ENCODE data around the gene GRM8. TPM values are rescaled to one million over a fixed set of nuclear protein-coding genes. Genes with fewer than 3 reads are reported as not detected.

The GRM8 gene
- total RNA-seq, 2 experiments from 2014 or later: not detected

GRCh38 chr7:126608339-126608776, 644.4 kb downstream of the GRM8 start:
- DNase-seq (no peak), ATAC-seq (no peak)
- Mint-ChIP-seq H3K4me3 (no peak overlapping the region), H3K27ac (no peak overlapping the region), H3K27me3 (no peaks in the 10 kb centered on the region), H3K9me3 (ENCODE audit: low read depth) (no peaks in the 10 kb centered on the region), H3K4me1 (no peaks in the 10 kb centered on the region), H3K36me3 (ENCODE audit: low read depth) (no peaks in the 10 kb centered on the region)
- ChIA-PET POLR2A (no interaction called here), CTCF (no interaction called here)
- intact Hi-C loops (cut with DNase I, micrococcal nuclease): no loop called here

- H3K9me3 Mint-ChIP-seq (ENCODE audit: low read depth): no peaks in the 10 kb centered on the region
- CTCF ChIA-PET: interaction anchor here (1.0 kb wide), 1 partner anchor 8 kb away, joined by 3 read pairs; no protein-coding TSS in a partner anchor
- intact Hi-C loops (cut with DNase I, micrococcal nuclease): no loop called here
- no peak overlapping the region for H3K4me3 Mint-ChIP-seq
- no peak for DNase-seq
- ATAC-seq: no peak
- POLR2A ChIA-PET: no interaction called here
- no peaks in the 10 kb centered on the region for H3K27me3 Mint-ChIP-seq
- no peaks in the 10 kb centered on the region for H3K4me1 Mint-ChIP-seq
- no peak overlapping the region for H3K27ac Mint-ChIP-seq
- no peaks in the 10 kb centered on the region for H3K36me3 Mint-ChIP-seq (ENCODE audit: low read depth)
These were observed 646.4 kb downstream of the GRM8 start for GRCh38 chr7:126606331-126606730.

- H3K27ac Mint-ChIP-seq: no peak overlapping the region
- no peak for ATAC-seq
- POLR2A ChIA-PET: no interaction called here
- no peak overlapping the region for H3K4me3 Mint-ChIP-seq
- no peaks in the 10 kb centered on the region for H3K9me3 Mint-ChIP-seq (ENCODE audit: low read depth)
- intact Hi-C loops (cut with DNase I, micrococcal nuclease): no loop called here
- H3K27me3 Mint-ChIP-seq: no peaks in the 10 kb centered on the region
- H3K4me1 Mint-ChIP-seq: no peaks in the 10 kb centered on the region
- CTCF ChIA-PET: no interaction called here
- DNase-seq: no peak
- H3K36me3 Mint-ChIP-seq (ENCODE audit: low read depth): no peaks in the 10 kb centered on the region
These were observed 647.2 kb downstream of the GRM8 start for GRCh38 chr7:126605553-126605952.

- POLR2A ChIA-PET: no interaction called here
- Mint-ChIP-seq H3K36me3 (ENCODE audit: low read depth) (no peaks in the 10 kb centered on the region), H3K4me1 (no peaks in the 10 kb centered on the region), H3K9me3 (ENCODE audit: low read depth) (no peaks in the 10 kb centered on the region), H3K4me3 (no peak overlapping the region), H3K27me3 (no peaks in the 10 kb centered on the region), H3K27ac (no peak overlapping the region)
- no peak for ATAC-seq
- CTCF ChIA-PET: no interaction called here
- DNase-seq: no peak
- intact Hi-C loops (cut with DNase I, micrococcal nuclease): no loop called here
These were observed 647.7 kb downstream of the GRM8 start for GRCh38 chr7:126605056-126605455.

GRCh38 chr7:126589068-126589684, 663.6 kb downstream of the GRM8 start:
- Mint-ChIP-seq H3K27me3 (no peaks in the 10 kb centered on the region), H3K27ac (no peak overlapping the region), H3K4me3 (no peak overlapping the region), H3K36me3 (ENCODE audit: low read depth) (no peaks in the 10 kb centered on the region), H3K9me3 (ENCODE audit: low read depth) (peaks cover 7% of the 10 kb centered on the region), H3K4me1 (no peaks in the 10 kb centered on the region)
- CTCF ChIA-PET: no interaction called here
- POLR2A ChIA-PET: no interaction called here
- intact Hi-C loops (cut with DNase I, micrococcal nuclease): no loop called here
- DNase-seq: no peak
- no peak for ATAC-seq

GRCh38 chr7:126578338-126578737, 674.4 kb downstream of the GRM8 start:
- Mint-ChIP-seq H3K4me3 (no peak overlapping the region), H3K9me3 (ENCODE audit: low read depth) (no peaks in the 10 kb centered on the region), H3K4me1 (no peaks in the 10 kb centered on the region), H3K27me3 (no peaks in the 10 kb centered on the region), H3K36me3 (ENCODE audit: low read depth) (no peaks in the 10 kb centered on the region), H3K27ac (no peak overlapping the region)
- ATAC-seq: no peak
- POLR2A ChIA-PET: no interaction called here
- CTCF ChIA-PET: no interaction called here
- no peak for DNase-seq
- intact Hi-C loops (cut with DNase I, micrococcal nuclease): no loop called here

GRCh38 chr7:126574276-126575250, 678.2 kb downstream of the GRM8 start:
- ChIA-PET CTCF (no interaction called here), POLR2A (no interaction called here)
- H3K4me3 Mint-ChIP-seq: no peak overlapping the region
- intact Hi-C loops (cut with DNase I, micrococcal nuclease): no loop called here
- H3K9me3 Mint-ChIP-seq (ENCODE audit: low read depth): no peaks in the 10 kb centered on the region
- DNase-seq: no peak
- no peak for ATAC-seq
- no peaks in the 10 kb centered on the region for H3K36me3 Mint-ChIP-seq (ENCODE audit: low read depth)
- no peaks in the 10 kb centered on the region for H3K27me3 Mint-ChIP-seq
- H3K4me1 Mint-ChIP-seq: no peaks in the 10 kb centered on the region
- no peak overlapping the region for H3K27ac Mint-ChIP-seq

GRCh38 chr7:126570845-126571244, 681.9 kb downstream of the GRM8 start:
- intact Hi-C loops (cut with DNase I, micrococcal nuclease): no loop called here
- Mint-ChIP-seq H3K36me3 (ENCODE audit: low read depth) (no peaks in the 10 kb centered on the region), H3K27ac (no peak overlapping the region), H3K9me3 (ENCODE audit: low read depth) (no peaks in the 10 kb centered on the region), H3K27me3 (no peaks in the 10 kb centered on the region), H3K4me3 (no peak overlapping the region), H3K4me1 (no peaks in the 10 kb centered on the region)
- ATAC-seq: no peak
- ChIA-PET CTCF (no interaction called here), POLR2A (no interaction called here)
- no peak for DNase-seq

- H3K27me3 Mint-ChIP-seq: no peaks in the 10 kb centered on the region
- POLR2A ChIA-PET: no interaction called here
- DNase-seq (no peak), ATAC-seq (no peak)
- no peaks in the 10 kb centered on the region for H3K4me1 Mint-ChIP-seq
- intact Hi-C loops (cut with DNase I, micrococcal nuclease): no loop called here
- no peak overlapping the region for H3K27ac Mint-ChIP-seq
- no peaks in the 10 kb centered on the region for H3K9me3 Mint-ChIP-seq (ENCODE audit: low read depth)
- CTCF ChIA-PET: no interaction called here
- no peak overlapping the region for H3K4me3 Mint-ChIP-seq
- no peaks in the 10 kb centered on the region for H3K36me3 Mint-ChIP-seq (ENCODE audit: low read depth)
These were observed 683.3 kb downstream of the GRM8 start for GRCh38 chr7:126569402-126569801.

GRCh38 chr7:126557271-126557670, 695.5 kb downstream of the GRM8 start:
- POLR2A ChIA-PET: no interaction called here
- H3K9me3 Mint-ChIP-seq (ENCODE audit: low read depth): no peaks in the 10 kb centered on the region
- no peaks in the 10 kb centered on the region for H3K4me1 Mint-ChIP-seq
- DNase-seq: no peak
- no peaks in the 10 kb centered on the region for H3K27me3 Mint-ChIP-seq
- CTCF ChIA-PET: no interaction called here
- no peak overlapping the region for H3K4me3 Mint-ChIP-seq
- intact Hi-C loops (cut with DNase I, micrococcal nuclease): no loop called here
- H3K27ac Mint-ChIP-seq: no peak overlapping the region
- no peaks in the 10 kb centered on the region for H3K36me3 Mint-ChIP-seq (ENCODE audit: low read depth)
- no peak for ATAC-seq

GRCh38 chr7:126541406-126541805, 711.3 kb downstream of the GRM8 start:
- ATAC-seq: no peak
- no peak for DNase-seq
- Mint-ChIP-seq H3K4me3 (no peak overlapping the region), H3K27ac (no peak overlapping the region), H3K36me3 (ENCODE audit: low read depth) (no peaks in the 10 kb centered on the region), H3K9me3 (ENCODE audit: low read depth) (peaks cover 2% of the 10 kb centered on the region), H3K4me1 (no peaks in the 10 kb centered on the region), H3K27me3 (no peaks in the 10 kb centered on the region)
- intact Hi-C loops (cut with DNase I, micrococcal nuclease): no loop called here
- ChIA-PET CTCF (no interaction called here), POLR2A (no interaction called here)

GRCh38 chr7:126535176-126535575, 717.6 kb downstream of the GRM8 start:
- Mint-ChIP-seq H3K27me3 (no peaks in the 10 kb centered on the region), H3K9me3 (ENCODE audit: low read depth) (no peaks in the 10 kb centered on the region), H3K4me3 (no peak overlapping the region), H3K36me3 (ENCODE audit: low read depth) (no peaks in the 10 kb centered on the region), H3K4me1 (no peaks in the 10 kb centered on the region), H3K27ac (no peak overlapping the region)
- ATAC-seq: no peak
- intact Hi-C loops (cut with DNase I, micrococcal nuclease): no loop called here
- no peak for DNase-seq
- ChIA-PET CTCF (interaction anchor here (0.8 kb wide), 1 partner anchor 1678 kb away, joined by 3 read pairs; no protein-coding TSS in a partner anchor), POLR2A (no interaction called here)
